ENCODE data around the gene ALDOA.

ALDOA gene

DNA sequence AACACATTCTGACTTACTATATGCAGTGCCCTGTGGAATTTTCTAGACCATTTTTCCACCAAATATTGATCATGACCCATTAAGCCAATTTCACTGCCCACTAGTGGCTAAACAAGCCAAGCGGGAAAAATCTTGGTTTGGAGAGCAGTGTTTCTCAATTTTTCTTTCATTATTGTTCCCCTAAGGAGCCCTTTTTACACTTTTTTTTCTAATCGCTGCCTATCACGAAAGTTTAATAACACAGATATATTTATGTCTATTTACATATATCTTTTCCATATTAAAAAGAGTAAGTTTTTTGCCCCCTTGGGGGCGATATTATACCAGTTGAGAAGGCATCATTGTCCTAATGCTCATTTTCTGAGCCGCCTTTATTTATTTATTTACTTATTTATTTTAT lies 23.7 kb upstream of the ALDOA start:
- DNase-seq (ENCODE audit: low read depth in 2 of 2) = no peak

DNA sequence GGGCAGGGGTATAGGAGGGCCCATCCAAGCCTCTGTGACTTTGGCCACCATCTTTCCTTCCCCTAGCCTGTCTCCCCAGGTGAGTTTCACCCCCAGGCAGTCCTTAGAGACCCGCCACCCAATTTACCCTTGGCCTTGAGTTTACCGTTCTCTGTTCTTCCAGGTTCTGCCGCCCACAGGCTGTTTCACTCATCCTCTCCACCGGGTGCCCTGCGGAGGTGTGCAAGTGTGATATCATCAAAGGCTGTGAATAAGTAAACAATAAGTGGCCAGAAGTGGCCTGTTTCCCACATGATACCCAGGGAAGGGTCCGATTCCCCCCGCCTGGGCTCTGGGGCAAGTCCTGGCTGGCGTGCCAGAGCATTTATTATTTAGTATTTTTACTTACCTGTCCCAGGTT lies 19.4 kb upstream of the ALDOA start:
- no peak for DNase-seq (ENCODE audit: low read depth in 2 of 2)

DNA sequence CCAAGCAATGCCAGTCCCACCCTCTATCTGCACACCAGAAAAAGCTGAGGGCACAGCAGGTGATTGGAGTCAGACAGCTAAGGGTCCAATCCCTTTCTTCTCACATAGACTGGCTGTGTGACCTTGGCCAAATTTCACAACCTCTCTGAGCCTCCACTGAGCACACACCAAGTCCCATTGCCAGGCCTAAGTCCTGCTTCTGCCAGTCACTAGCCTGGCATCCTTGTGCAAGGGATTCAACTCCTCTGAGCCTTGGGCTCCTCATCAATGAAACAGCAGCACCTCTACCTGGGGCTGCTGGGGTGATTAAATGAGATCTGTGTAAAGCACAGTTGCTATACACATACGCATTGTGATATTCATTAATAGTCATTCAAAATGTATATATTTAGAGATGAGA lies 19.0 kb upstream of the ALDOA start:
- no peak for DNase-seq (ENCODE audit: low read depth in 2 of 2)

DNA sequence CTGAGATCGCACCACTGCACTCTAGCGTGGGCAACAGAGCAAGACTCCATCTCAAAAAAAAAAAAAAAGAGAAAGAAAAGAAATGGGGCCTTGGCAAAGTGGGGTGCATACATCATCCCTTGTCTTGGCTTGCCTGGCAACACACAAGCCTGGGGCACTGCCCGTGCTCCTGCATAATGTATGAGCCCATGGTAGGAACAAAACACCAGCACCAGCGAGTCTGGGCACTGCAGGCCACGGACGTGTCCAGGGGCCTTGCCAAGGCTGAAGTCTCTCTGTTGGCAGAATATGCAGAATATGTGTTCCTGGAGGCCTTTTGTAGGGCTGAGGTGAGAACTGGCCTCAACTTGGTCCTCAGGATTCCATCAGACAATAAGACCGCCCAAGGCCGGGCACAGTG lies 15.7 kb upstream of the ALDOA start:
- DNase-seq (ENCODE audit: low read depth in 2 of 2) = no peak

DNA sequence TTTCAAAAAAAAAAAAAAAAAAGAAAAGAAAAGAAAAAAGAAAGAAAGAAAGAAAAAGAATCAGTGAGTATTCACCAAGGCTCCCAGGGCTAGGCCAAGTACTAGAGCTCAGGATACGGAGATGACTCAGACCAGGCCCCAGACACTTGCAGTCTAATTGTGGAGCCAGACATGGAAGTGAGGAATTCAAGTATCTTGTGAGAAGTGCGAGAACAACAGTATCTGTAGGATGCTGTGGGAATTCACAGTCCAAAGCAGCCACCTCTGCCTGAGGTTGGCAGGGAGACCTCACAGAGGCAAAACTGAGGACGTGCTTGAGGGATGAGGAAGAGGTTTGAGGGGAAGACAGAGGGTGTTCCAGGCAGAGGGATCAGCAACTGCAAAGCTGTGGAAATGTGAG lies 14.0 kb upstream of the ALDOA start:
- no peak for DNase-seq (ENCODE audit: low read depth in 2 of 2)

DNA sequence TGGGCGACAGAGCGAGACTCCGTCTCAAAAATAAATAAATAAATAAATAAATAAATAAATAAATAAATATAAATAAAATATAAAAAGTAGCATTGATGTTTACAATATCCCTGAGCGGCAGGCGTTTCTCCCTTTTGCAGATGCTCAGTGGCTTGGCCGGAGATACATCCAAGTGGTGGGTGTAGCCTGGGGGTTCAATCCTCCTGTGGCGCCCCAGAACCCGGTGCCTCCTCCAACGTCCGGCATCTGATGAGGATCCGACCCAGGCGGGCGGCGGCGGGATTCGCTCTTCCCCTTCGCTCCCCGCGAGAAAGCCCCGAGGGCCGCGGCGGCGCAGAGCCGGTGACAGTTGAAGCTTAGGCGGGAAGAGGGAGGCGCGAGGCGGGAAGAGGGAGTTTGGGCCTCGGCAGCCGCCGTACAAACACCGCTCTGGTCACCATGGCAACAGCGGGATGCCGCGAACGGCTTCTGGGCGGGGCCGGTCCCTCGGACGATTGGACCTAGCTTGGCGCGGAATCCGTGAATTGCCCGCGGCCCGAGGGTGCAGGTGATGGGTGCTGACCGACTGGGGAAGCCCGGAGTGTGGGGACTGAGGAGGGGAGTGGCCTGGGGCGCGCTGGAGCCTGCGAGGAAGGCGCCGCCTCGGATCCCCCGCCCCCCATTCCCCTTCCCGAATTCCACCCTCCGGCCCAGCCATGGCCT lies 12.7 kb upstream of the ALDOA start:
- DNase-seq (ENCODE audit: low read depth in 2 of 2) = peak; percentile 87 to 95

DNA sequence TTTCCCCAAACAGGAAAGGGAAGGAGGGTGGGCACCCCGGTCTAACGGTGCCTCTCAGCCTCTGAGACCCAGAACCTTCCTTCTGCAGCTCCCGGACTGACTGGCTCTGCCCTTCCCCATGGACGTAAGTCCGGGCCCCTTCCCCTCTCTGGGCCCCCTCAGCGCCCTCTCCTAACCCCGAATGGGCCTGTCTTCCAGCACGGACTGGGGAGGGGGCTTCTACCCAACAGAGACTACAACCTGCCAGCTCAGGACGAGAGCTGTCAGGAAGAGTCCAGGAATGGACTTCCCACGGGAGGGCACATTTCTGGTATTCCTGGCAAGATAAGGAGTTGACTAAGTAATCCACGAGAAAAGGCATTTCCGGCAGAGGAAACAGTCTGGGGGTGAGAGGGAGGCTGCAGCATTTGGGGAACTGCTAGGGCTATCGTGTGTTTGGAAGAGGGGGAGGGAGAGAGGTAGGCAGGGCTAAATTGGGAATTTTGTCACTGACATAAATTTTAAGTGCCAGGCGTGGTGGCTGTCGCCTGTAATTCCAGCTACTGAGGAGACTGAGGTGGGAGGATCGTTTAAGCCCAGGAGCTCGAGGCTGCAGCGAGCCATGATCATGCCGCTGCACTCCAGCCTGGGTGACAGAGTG lies 12.1 kb upstream of the ALDOA start:
- no peak for DNase-seq (ENCODE audit: low read depth in 2 of 2)

DNA sequence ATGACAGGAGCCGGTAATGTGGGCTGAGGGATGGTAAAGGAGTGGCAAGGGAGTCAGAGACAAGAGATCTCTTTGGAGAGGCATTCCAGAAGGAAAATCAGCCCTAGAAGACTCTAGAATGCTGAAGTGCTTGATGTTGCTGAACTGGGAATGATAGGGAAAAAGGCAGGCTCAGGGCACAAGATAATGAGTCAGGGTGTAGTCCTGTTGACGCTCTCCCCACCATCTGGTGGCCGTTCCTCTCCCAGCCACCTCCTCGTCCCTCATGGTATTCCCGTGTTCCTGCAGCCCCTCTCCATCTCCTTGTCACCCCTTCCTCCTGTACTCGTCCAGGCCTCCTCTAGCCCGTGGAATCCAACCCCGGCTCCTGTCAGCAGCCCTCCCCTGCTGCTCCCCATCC lies 11.1 kb upstream of the ALDOA start:
- DNase-seq (ENCODE audit: low read depth in 2 of 2) = no peak

DNA sequence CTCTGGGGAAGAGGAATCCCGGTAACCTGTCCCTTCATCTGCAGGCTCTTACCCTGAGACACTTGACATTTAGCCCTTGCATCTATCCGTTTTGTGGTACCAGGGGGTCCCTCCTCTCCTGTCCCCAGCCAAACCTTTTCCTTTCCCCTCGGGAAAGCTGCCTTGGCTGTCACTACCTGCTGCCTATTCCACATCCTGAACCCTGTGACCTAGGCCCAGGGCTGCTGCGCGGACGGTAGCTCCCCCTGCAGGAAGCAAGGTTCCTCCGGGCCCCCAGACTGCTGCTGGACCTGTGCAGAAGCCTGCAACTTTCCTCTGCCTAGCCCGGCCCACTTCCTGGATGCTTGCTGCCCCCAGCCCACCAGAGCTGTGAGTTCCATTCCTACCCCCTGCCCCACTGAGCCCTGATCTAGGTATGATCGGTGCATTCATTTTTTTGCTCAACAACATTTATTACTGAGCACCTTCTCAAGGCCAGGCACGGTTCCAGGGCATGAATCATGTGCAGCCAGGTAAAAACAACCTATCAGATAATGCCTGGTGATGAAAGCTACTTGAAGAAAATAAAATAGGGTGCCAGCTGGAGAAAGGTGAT lies 10.5 kb upstream of the ALDOA start:
- peak in 1 of 2 donors; percentile 55 for DNase-seq (ENCODE audit: low read depth in 2 of 2)

DNA sequence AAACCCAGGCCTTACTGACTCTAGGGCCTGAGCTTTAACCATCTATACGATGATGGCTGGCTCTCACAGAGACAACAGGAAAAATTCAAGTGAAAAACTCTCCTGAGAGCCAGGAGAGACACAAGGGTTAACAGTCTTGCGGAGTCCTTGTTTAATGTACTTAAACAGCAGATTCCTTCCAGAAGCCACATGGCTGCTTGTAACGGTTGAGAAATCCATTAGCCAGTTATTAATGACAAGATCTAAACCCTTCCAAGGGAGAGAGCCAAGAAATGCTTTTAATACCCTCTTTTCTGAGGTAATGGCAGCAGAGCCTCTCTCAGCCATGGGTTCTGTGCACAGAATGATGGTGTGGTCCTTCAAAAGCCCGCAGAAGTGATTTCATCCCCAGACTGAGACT lies 5.2 kb upstream of the ALDOA start:
- DNase-seq (ENCODE audit: low read depth in 2 of 2) = no peak

DNA sequence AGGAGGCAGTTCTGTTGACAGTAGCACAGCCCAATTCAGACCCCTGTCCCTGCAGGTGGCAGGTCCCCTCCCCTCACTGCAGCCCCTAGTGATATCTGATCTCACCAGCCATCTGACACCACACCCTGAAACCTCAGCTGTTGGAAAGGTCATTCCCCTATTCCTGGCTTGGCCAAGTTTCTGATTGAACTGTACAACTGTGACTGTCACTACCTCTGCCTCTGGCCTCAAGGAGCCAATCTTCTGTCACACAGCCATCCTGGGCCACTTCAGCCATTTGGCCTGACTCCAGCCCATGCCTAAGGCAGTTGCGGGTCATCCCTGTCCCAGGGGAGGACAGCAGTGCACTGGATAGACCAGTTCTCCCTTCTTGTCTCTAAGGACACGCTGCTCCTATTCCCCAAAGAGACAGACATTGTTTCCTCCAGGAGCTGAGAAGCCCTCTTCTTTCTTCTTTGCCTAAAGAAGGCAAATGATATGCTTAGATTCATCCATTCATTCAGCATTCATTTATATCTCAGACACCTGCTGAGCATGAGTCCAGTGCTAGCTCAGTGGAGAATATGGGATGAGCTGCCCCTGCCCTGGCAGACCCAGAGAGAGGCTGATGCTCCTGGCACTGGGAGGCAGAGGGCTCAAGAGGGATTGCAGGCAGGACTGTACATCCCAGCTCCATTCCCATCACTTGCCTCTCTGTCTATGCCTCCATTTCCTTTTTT lies 4.6 kb upstream of the ALDOA start:
- DNase-seq (ENCODE audit: low read depth in 2 of 2) = no peak

DNA sequence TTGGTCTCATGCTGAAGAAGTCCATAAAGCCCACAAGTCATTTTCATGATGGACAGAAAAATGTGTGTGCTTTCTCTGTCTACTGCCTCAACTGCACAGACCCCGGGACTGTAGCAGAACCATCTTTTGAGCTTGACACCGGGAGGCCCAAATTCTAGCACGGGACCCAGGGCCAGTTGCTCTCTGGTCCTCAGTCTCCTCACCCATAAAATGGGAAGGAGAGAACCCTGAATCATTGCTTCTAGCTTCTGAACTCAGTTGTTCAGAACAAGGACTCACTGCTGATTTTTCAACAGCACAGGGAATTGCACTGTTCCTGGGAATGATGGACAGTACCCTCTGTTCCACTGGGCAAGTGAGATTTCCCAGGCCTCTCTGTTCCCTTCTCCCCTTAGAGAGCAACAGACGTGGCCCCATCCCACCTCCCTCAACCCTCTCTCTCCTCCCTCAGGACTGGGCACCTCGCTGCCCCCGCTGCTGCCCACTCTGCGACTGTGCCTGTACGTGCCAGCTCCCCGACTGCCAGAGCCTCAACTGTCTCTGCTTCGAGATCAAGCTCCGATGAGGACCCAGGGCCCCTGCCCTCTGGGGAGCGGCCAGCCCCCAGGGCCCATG lies 2.2 kb upstream of the ALDOA start:
- no peak for DNase-seq (ENCODE audit: low read depth in 2 of 2)

DNA sequence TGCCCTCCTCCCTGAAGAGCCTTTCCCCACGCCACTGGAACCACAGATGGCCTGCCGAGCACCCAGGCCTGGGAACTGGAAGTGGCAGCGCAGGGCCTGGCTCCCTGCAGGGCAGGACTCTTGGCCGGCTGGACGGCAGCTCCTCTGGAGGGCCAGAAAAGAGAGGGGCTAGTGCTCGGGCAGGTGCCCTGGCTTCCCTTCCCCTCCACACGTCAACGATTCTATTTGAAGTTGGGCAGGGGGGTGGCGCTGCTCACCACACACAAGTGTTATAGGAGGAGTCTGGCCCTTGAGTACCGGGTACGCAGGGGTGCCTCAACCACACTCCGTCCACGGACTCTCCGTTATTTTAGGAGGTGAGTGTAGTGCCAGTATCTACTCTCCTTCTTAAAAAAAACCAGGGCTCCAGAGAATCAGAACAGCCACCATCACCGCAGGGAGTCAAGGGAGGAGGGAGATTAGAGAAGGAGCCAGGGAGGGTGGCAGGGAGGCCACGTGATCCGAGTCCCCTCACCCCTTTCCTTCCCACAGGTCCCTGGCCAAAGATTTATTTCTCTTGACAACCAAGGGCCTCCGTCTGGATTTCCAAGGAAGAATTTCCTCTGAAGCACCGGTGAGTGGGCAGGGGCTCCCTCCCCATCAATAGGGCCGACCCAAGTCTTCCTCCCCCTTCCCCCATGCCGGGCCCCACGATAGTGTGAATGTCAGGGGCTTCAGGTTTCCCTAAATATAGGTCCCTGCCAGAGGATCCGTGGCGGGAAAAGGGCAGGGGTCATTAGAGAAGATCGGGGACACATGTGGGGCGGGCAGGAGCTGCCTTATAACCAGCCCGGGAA lies 1.4 kb upstream of the ALDOA start:
- peak; percentile 53 to 63 for DNase-seq (ENCODE audit: low read depth in 2 of 2)

DNA sequence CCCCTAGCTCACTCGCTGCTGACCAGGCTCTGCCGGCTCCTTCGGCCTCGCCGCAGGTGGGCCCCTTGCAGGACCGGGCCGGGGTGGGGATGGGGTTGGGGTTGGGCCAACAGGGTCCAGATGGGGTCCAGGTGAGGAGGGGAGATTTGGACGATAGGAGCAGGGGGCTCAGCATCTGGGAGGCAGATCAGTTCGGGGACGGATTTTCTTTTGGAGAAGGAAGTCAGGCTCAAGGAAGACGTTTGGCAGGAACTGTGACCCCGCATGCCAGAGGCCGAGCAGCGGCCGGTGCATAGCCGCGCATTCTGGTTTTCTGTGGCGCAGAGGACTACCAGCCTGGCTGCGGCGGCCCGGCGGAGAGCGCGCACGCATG lies 845 bp upstream of the ALDOA start:
- no peak for DNase-seq (ENCODE audit: low read depth in 2 of 2)

DNA sequence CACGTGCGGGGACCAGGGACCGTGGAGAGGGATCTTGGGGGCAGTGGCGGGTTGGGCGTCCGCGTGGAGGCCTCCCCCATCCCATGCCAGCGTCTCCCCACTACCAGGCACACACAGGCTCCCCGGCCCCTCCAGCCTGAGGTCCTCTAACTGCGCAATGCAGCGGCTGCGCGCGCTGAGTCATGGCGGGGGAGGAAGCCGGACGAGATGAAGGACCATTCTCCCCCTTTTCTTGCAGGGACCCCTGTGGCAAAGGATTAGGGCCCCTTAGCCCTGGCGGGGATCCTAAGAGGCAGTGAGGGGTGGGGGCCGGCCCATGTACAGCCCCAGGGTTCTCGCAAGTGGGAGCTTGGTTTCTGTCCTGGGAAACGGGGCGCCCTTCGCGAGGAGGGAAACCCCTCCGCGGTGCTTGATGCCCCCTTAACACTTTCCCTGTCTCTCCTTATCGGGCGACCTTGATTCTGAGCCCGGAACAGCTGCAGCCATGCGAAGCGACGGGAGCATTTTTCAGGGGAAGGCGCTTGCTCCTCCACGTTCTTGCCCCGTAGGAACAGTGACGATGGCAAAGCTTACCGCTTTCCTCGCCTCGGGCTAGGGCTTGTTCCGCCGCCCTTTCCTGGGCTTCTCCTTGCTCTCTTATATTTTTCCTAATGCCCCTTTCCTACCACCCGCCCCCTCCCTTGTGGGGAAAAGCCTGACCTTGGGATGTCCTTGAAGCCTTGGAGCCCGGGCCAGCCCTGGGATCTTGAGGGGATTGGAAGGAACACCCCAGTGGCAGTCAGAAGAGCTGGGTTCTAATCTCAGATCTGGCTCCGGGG lies 592 bp downstream of the ALDOA start:
- no peak for DNase-seq (ENCODE audit: low read depth in 2 of 2)

DNA sequence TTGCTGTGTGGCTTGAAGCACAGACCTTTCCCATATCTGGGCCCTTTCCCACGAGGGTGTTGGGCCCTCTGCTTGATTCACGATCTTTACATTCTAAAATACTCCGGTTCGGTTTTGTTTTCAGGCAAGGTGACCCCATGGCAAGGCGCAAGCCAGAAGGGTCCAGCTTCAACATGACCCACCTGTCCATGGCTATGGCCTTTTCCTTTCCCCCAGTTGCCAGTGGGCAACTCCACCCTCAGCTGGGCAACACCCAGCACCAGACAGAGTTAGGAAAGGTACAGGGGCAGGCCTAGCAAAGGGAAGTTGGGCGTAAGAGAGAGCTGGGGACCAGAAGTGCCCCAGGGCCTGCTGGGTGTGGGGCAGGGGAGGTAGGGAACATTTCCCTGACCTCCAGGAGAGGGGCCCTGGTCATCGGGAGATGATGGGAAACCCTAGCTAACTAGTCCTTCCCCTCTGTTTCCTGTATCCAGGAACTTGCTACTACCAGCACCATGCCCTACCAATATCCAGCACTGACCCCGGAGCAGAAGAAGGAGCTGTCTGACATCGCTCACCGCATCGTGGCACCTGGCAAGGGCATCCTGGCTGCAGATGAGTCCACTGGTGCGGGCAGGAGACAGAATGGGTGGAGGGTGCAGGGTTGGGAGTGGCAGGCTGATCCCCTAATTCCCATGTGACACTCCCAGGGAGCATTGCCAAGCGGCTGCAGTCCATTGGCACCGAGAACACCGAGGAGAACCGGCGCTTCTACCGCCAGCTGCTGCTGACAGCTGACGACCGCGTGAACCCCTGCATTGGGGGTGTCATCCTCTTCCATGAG lies 1.4 kb downstream of the ALDOA start:
- DNase-seq (ENCODE audit: low read depth in 2 of 2) = no peak

DNA sequence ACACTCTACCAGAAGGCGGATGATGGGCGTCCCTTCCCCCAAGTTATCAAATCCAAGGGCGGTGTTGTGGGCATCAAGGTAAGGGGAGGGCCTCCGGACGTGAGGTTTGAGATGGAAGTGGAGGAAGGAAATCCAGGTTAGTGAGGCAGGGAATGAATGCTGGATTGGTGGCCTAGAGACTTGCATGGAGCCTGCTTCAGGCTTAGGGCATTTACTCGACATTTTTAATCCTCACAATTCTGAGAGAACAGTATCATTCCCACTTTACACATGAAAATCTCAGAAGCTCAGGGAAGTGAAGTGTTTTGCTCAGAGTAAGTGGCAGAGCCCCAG lies 2.0 kb downstream of the ALDOA start:
- DNase-seq (ENCODE audit: low read depth in 2 of 2) = no peak

DNA sequence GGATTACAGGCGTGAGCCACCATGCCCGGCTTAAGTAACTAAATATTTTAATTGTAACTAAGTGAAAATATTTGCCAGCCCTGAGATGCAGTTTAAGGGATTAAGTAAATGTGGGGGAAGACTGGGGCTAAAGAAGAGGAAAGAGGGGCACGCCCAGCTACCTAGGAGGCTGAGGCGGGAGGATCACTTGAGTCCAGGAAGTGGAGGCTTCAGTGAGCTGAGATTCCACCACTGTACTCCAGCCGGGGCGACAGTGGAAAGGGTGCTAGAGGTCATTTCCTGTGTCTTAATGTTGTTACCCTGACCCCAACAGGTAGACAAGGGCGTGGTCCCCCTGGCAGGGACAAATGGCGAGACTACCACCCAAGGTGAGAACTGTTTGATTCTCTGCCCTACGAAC lies 2.8 kb downstream of the ALDOA start:
- no peak for DNase-seq (ENCODE audit: low read depth in 2 of 2)

DNA sequence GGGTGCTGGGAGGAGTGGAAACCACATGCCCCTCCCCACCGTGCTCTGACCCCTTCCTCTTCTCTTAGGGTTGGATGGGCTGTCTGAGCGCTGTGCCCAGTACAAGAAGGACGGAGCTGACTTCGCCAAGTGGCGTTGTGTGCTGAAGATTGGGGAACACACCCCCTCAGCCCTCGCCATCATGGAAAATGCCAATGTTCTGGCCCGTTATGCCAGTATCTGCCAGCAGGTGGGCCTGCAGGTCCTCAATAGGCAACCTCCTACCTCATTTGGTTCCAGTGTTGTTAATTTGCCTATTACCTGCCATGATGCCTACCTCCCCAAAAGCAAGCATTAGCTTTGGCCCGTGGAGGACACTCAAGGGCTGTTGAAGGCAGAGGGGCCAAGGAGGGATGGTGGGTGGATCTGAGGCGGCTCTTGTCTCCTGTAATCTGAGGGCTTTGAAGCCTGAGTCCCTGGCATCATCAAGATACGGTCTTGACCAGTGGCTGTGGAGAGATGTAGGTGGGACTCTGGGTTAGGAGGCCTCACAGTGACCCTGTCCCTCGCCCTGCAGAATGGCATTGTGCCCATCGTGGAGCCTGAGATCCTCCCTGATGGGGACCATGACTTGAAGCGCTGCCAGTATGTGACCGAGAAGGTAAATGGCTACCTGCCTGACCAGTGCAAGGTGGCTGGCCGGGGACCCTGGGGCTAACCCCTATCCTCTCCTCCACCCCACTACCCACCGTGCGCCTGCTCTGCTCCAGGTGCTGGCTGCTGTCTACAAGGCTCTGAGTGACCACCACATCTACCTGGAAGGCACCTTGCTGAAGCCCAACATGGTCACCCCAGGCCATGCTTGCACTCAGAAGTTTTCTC lies 3.4 kb downstream of the ALDOA start:
- no peak for DNase-seq (ENCODE audit: low read depth in 2 of 2)
